H54 (cell line): ENCODE data around the gene C11orf68.

ENCODE experiments used
- DNase-seq: peaks from one replicate; pipeline ENCODE4 v3.0.0; 2011; ENCODE audit warnings: low spot score, mixed read lengths; ENCODE audit not compliant: insufficient read length
- FAIRE-seq: peaks from 3 replicates; lab custom pipeline; 2011; peaks lifted over from hg19 to GRCh38; lab: Jason Lieb, UNC
- POLR2A ChIP-seq: IDR thresholded peaks from 2 replicates; pipeline ENCODE4 v1.6.1; 2011; ENCODE audit warnings: low read depth, mild to moderate bottlenecking, low read length

C11orf68 gene

DNA sequence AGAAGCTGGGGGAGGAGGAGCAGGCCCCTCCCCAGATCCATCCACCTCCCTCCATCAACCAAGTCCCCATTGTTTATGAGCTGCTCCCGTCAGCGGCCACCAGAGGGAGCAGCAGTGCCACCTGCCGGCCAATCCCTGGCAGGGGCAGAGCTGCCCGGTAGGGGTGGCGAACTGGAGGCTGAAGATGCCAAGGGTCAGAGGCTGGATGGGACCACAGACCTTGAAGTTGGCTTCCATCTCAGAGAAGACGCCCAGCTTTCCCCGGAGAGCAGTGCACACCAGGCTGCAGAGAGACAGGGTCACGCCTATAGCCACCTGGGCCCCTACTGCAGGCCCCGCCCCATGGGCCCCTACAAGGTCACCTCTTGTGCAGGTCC lies 34.2 kb downstream of the C11orf68 start:
- no peak for FAIRE-seq
- no peak for TF ChIP-seq POLR2A
- peak; percentile 77 for DNase-seq

DNA sequence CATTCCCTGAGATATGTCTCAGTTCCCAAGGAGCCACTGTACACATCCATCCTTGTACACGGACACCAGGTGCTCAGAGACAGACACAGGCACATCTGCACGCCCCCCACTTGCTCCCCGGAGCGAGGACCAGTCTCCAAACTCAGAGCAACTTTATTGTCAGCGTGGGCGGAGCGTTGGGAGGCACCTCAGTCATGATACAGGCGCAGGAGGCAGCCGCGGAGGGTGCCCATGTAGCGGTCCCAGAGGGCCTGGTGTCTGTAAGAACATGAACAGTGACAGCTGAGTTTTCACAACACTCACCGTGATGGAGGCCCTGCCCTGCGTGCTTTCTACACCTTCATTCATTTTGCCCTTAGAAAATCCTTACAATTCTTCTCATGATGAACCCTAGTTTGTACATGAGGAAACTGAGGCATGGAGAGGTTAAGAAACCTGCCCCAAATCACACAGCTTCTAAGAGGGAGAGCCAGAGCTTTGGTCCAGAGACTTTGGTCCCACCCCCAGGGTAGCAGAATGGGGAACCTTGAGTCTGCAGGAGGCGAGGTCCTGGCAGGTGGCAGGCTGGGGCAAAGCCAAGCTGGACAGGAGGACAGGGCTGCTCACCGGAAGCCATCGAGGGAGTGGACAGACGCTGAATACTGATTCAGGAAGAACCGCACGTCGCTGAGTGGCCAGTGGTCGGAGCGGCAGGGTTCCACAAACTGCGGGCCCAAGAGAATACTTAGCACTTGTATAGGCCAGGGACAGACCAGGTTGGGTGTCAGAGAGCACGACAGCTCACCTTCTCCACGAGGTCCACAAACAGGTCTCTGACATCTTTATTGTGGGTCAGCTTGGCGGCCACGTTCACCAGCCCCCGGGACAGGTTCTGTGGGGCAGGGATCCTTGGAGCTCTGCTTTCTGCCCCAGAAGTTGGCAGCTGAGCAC lies 34.8 kb downstream of the C11orf68 start:
- no peak for TF ChIP-seq POLR2A
- FAIRE-seq (no peak), DNase-seq (no peak)

DNA sequence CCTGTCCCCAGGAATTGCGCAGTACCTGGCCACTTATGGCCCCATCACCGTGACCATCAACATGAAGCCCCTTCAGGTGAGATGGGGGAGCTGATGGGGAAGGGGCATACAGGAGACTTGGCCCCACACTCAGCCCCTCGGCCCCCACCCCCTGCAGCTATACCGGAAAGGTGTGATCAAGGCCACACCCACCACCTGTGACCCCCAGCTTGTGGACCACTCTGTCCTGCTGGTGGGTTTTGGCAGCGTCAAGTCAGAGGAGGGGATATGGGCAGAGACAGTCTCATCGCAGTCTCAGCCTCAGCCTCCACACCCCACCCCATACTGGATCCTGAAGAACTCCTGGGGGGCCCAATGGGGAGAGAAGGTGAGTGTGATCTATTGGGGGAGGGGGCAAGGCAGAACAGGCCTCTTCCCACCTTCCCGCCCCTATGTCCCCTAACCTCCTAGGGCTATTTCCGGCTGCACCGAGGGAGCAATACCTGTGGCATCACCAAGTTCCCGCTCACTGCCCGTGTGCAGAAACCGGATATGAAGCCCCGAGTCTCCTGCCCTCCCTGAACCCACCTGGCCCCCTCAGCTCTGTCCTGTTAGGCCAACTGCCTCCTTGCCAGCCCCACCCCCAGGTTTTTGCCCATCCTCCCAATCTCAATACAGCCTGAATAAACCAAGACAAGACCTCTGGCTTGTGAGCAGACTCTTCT lies 35.7 kb downstream of the C11orf68 start:
- DNase-seq (no peak), FAIRE-seq (no peak)
- no peak for TF ChIP-seq POLR2A

DNA sequence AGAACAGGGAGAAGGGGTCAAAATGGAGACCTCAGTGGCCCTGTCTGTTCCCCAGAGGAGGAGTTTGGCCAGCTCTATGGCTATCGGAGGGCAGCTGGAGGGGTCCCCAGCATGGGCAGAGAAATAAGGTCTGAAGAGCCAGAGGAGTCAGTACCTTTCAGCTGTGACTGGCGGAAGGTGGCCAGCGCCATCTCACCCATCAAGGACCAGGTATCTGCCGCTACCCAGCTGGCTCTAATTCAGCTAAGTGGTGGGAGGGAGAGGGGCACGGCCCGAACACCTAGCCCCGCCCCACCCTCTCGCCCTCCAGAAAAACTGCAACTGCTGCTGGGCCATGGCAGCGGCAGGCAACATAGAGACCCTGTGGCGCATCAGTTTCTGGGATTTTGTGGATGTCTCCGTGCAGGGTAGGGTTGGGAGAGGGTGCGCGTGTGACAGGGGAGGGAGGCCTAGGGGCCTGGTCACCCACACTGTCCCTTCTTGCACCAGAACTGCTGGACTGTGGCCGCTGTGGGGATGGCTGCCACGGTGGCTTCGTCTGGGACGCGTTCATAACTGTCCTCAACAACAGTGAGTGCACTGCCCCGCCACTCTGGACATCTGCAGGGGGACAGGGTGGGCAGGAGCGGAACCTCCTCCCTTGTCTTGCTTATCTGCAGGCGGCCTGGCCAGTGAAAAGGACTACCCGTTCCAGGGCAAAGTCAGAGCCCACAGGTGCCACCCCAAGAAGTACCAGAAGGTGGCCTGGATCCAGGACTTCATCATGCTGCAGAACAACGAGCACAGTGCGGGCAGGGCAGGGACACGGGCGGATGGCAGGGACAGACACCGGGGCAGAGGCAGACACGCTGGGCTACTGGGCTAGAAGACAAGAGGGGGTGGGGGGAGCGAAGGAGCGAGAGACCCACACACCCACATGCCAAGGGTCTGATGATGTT lies 36.5 kb downstream of the C11orf68 start:
- no peak for TF ChIP-seq POLR2A
- no peak for DNase-seq
- no peak for FAIRE-seq

DNA sequence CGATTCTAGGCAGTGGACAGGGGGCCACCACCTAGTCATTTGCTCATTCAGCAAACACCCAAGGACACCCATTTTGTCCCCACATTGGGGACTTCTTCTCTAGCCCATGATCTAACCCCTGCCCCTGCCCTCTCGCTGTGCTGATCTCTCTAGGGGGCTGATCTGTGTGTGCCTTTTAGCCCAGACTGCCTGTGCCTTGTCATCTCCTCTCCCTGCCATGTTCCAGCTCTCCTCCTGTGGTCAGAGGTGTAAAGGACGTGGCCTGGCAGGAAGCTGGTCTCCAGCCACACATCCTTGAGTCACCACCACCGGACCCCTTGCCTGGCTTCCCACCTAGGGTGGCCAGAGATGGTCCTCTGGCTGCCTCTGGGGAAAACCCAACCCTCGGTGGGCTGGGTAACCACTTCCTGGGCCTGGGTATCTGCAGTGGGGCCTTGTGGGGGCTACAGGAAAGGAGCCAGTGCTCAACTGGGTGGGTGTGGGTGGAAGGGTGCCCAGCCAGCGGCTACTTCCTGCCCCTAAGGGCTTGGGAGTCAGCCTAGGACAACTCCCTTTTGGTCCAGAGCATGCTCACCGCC lies 37.9 kb downstream of the C11orf68 start:
- no peak for TF ChIP-seq POLR2A
- FAIRE-seq (no peak), DNase-seq (no peak)

DNA sequence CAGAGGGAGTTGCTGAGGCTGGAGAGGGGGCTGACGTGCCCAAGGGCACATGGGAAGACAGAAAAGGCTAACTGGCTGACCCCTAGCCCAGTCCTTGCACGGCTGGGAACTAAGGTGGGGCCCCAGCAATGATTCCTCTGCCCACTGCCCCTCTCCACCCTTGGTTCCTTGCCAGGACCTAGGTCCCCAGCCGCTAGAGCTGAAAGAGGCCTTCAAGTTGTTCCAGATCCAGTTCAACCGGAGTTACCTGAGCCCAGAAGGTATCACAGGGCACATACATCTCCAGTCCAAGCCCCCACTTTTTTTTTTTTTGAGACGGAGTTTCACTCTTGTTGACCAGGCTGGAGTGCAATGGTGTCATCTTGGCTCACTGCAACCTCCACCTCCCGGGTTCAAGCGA lies 38.8 kb downstream of the C11orf68 start:
- TF ChIP-seq POLR2A: no peak
- FAIRE-seq (no peak), DNase-seq (no peak)

DNA sequence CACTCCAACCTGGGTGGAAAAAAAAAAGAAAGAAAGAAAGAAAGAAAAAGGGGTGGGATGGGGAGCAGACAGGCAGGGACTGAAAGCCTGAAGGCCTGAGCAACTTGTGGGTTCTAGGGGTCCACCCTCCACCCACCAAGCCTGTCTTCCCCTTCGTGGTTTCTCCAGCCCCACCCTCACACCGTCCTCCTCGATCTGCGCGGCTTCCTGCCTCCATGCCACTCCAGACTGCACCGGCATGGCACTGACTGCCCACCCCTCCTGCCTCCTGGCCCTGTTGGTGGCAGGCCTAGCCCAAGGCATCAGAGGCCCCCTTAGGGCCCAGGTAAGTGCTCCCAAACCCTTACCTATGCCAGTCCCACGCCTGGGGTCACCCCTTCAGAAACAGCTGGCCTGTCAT lies 39.2 kb downstream of the C11orf68 start, which contains the start of gene CTSW:
Gene CTSW, plus strand, starts transcription at position 221 of the 400 bp plus-strand sequence. Its CDS starts 18 bp downstream, at position 239.
- no peak for FAIRE-seq
- no peak for TF ChIP-seq POLR2A
- DNase-seq: no peak

DNA sequence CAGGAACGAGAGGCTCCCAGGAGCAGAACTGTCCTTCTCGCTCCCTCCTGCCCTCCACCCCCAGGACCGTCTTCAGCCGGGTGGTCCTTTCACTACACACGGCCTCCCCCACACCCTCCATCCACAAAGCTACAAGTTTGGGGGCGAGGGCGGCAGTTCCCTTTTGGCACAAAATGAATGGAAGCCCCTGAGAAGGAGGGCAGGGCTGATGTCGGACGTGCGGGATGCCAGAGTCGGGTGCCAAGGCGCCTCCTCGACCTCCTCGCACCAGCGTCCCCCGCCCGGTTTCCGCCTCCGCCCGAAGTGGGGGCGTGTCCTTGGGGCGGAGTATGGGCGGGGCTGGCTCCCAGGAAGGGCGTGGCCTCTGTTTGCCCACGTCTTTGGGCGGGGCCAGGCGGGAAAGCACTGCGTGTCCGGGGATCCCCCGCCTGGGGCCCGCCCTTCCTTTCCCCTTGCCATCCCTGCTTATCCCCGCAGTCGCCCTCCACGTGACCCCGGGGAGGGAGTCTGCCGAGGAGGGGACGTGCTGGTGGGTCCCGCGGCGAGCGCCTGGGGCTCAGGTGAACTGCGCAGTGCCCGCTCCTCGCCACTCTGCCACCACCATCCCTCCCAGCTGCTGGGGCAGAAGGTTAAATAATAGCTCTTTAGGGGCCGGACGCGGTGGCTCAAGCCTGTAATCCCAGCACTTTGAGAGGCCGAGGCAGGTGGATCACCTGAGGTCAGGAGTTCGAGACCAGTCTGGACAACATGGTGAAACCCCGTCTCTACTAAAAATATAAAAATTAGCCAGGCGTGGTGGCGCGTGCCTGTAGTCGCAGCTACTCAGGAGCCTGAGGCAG lies 45.3 kb downstream of the C11orf68 start:
- TF ChIP-seq POLR2A: peak; percentile 93
- FAIRE-seq (no peak), DNase-seq (peak; percentile 93)

DNA sequence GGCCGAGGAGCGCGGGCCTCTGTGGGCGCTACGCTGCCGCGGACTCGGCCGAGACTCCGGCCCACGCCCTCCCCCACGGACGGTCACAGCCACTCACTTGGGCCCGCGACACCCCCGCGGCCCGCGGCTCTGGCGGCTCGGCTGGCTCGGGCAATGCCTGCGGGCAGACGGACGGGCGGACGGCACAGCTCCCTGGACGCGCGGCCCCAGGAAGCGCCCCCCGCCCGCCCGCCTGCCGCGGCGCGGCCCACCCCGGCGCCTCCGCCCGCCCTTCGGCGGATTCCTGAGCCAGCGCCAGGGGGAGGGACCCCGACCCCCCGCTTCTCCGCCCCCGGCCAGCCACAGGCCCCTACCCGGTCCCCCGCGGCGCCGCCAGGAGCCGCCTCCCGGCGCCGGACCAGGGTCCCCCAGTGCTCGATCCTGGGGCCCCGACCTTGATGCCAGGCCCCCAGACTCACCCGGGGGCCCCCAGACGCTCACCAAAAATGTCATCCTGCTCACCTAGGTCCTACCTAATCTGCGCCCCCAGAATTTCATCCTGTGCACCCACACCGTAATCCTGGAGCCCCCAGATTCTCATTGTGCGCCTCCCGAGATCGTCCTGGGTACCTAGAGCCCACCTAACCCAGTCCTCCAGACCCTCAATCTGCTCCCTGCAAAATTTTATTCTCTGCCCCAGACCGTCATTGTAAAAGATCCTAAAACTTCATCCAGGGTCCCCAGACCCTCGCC lies 46.1 kb downstream of the C11orf68 start, which contains the start of gene EFEMP2:
Gene EFEMP2, minus strand, starts transcription at position 215 of the 732 bp plus-strand sequence. CDS start 446 bp downstream, outside the sequence.
- no peak for DNase-seq
- no peak for FAIRE-seq
- TF ChIP-seq POLR2A: peak; percentile 31; the same call in 1 of the 2 replicates

DNA sequence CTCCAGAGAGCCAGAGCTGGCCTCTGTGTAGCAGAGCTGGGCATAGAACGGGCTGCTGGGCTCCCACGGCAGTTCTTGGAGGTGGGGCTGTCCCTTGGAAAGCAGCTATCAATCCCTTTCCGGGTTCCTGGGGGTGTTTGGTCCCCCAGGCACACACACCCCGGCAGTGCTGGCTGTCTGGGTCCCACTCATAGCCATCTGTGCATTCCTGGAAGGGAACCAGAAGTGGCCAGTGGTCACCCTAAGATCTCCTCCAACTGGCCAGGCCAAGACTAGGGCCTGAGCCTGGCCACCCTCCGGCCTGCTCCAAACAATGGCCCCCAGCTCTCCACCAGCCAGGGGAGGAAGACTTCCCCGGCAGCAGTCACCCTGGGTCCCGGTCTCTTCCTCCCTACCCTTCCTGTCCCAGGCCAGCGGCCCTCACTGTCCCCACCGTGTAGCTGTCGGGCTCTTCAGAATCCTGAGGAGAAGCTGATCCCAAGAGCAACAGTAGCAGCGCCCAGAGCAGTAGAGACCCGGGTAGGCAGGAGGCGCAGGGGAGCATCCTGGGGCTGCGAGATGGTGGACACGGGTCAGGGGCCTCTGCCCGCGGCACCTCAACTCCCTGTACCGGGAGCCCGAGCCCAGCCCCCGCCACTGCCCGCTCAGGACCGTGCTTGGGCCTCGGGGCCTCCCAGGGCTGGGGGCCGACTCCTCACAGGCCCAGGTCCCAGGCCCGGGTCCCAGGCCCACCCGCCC lies 46.9 kb downstream of the C11orf68 start:
- 0 out of 2 replicates have a peak, but pooled peaks have one; percentile 15 for TF ChIP-seq POLR2A
- DNase-seq: no peak
- FAIRE-seq: no peak
